DOHH2 (cell line): ENCODE measurements around the gene PIP4K2A.

Source experiments
- EZH2phosphoT487 ChIP-seq: fragments of 200-600 bp; sonication (generic); IDR thresholded peaks from 2 replicates; pipeline ENCODE4 v1.6.1; 2017; ENCODE audit warnings: borderline replicate concordance, mild to moderate bottlenecking, antibody characterized with exemption, low read length, moderate library complexity, mixed read lengths
- TF ChIP-seq, protein P1 (sequence below): fragments of 200-600 bp; sonication (generic); IDR thresholded peaks from one replicate; pipeline ENCODE4 v1.5.1; 2014; ENCODE audit warnings: antibody characterized with exemption, mild to moderate bottlenecking, low read depth, low read length; ENCODE audit not compliant: poor library complexity, severe bottlenecking

DNA sequence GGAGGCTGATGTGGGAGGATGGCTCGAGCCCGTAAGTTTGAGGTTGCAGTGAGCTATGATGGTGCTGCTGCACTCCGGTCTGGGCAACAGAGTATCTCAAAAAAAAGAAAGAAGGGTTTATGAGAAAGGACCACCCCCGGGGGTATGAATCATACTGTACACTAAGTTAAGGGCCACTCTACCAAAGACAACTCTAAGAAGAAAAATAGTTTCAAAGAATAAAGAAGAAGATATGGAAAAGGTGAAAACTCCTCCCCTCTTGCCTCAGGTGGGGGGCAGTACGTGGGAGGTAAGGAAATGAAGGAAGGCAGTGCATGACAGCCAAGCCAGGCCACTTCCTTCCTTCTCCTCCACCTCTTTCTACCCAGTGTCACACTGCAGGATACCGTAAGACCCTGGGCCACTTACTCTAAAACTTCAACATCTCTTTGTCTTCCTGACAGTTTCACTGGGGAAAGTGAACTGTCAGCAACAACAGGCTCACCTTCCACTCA is 61.3 kb downstream of the PIP4K2A start:
- TF ChIP-seq, protein P1, sequence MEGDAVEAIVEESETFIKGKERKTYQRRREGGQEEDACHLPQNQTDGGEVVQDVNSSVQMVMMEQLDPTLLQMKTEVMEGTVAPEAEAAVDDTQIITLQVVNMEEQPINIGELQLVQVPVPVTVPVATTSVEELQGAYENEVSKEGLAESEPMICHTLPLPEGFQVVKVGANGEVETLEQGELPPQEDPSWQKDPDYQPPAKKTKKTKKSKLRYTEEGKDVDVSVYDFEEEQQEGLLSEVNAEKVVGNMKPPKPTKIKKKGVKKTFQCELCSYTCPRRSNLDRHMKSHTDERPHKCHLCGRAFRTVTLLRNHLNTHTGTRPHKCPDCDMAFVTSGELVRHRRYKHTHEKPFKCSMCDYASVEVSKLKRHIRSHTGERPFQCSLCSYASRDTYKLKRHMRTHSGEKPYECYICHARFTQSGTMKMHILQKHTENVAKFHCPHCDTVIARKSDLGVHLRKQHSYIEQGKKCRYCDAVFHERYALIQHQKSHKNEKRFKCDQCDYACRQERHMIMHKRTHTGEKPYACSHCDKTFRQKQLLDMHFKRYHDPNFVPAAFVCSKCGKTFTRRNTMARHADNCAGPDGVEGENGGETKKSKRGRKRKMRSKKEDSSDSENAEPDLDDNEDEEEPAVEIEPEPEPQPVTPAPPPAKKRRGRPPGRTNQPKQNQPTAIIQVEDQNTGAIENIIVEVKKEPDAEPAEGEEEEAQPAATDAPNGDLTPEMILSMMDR, result no peak
- no peak for TF ChIP-seq EZH2phosphoT487
